Raji (cell line): Measurements from ENCODE around the gene GLCE.

Experiments used
- POLR2A ChIP-seq: IDR thresholded peaks from 2 replicates; pipeline ENCODE4 v1.6.1; 2011; ENCODE audit warnings: low read depth, low read length, control low read depth; ENCODE audit not compliant: insufficient read depth

GLCE gene

DNA sequence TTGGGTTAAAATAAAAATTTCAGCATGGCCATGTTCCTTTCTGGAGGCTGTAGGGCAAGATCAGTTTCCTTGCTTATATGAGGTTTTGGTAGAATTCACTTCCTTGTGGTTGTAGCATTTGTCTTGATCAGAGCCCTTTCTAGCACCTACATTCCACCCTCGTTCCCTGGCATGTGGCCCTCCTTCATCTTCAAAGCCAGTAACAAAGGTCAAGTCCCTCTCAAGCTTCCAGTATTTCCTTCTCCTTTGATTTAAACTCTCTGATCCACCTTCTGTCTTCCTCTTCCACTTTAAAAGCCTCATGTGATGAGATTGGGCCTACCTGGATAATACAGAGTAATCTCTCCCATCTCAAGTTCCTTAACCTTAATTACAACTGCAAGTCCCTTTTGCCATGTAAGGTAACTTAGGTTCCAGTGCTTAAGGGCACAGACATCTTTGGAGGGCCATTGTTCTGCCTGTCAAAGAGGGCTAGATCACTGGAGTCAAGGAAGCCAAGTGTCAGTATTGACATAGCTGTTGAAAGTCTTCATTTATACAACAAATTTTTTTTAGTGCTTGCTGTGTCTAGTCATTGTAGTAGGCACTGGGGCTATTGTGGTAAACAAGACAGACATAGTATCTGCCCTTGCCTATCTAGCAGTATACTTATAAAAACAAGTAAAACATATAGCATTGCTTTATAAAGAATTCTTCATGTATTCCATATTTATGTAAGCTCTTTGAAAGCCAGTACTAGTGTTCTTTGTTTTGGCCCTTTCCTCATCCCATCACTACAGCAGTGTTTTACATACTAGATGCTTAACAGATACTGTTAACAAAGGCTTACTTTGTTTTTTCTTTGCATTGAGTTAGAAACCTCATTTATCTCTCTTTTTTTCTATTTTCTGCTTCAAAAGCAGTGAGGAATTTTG, 40.7 kb downstream of the GLCE start:
- TF ChIP-seq POLR2A, result no peak

DNA sequence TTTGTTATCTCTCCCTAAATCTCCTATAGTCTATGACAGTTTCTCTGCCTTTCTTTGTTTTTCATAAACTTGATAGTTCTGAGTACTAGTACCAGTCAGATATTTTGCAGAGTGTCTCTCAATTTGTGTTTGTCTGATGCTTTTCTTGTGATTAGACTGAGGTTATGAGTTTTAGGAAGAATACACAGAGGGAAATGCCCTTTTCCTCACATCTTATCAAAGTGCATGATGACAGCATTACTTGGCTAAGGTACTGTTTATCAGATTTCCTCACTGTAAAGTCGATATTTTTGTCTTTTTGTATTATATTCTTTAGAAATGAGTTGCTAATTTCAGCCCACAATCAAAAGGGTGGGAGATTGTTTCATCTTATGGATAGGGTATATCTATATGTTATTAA, 45.6 kb downstream of the GLCE start:
- TF ChIP-seq POLR2A, result no peak

DNA sequence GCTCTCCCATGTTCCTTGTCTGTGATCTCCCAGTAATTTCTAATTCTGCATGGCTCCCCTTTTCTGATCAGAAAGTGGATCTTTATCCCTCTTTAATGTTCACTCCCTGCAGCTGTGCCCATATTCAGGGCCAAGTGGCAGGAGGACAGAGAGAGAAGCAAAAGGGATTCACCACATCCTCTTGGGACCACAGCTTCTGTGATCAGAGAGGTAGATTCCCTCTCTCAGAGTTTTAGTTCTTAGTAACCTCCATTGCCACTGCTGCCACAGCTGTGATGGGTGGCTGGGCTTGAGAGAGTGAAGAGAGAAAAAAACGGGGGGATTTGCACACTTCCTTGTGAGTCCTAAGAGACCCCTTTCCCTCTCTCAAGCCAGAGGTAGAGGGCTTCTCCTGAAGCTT, 49.2 kb downstream of the GLCE start:
- TF ChIP-seq POLR2A, result no peak

DNA sequence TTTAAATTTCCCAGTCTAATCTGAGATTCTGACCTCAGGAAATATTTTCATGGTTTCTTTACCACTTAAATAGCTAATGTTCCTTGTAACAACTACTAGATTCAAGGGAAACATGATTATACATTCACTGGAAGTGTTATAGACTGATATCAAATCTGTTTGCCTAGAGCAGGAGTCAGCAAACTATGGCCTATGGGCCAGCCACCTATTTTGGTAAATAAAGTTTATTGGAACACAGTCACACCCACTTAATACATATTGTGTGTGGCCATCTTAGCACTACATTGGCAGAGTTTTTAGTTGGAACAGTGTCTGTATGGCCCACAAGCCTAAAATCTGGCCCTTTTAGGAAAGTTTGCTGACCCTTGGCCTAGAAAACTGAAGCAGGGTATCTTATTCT, 50.1 kb downstream of the GLCE start:
- no peak for TF ChIP-seq POLR2A

DNA sequence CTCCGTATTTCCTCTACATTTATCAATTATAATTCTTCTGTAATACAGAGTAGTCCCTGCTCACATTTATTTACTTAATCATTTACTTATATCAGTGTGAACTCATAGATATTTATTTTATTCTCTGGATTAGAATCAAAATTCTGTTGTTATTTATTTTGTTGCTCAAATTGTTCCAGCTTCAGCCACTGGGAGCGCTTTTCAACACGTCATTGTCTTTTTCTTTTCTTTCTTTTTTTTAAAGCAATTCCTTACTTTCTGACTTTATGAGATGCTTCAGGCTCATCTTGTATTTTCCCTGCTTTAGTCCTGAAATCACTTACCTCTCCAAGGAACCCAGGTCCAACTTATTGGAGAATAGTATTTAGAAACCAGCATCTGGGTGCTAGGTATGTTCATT, 53.4 kb downstream of the GLCE start:
- no peak for TF ChIP-seq POLR2A

DNA sequence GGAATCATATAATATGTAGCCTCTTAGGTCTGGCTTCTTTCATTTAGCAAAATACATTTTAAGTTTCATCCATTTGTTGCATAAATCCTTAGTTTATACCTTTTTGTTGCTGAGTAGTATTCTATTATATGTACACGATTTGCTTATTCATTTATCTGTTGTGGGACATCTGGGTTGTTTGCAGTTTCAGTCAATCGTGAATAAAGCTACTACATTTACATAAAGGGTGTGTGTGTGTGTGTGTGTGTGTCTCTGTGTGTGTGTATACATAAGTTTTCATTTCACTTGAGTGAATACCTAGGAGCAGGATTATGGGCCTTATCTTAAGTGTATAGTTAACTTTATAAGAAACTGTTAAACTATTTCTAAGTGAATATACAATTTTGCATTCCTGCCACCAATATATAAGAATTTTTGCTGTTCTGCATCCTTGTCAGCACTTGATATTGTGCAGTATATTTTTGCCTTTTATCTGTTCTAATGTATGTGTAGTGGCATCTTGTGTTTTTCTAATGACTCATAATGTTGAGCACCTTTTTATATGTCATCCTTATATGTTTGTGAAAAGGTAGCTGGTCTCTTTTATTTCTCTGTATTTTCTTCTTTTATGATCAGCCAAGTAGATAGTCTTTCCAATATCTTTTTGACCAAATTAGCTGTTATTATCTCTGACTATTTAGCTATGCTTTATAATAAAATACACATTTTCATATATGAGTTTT, 55.0 kb downstream of the GLCE start:
- TF ChIP-seq POLR2A, result no peak

DNA sequence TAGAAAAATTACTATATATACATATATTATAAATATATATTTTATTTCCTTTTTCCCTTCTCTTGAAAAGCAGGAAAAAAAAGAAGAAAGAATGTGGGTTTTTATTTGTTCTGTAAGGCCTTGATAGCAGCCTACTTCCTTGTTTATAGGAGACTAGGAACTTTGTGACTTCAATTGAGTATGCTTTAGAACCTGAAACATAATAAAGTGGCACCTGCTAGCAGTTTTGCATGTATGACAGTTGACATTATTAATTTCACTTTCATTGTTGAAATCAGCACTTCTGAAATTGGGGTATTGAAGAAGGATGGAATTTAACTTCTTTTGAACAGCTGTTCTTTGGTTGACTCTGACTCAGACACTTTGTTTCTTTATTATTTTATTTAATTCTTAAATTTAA, 56.9 kb downstream of the GLCE start:
- TF ChIP-seq POLR2A, result no peak

DNA sequence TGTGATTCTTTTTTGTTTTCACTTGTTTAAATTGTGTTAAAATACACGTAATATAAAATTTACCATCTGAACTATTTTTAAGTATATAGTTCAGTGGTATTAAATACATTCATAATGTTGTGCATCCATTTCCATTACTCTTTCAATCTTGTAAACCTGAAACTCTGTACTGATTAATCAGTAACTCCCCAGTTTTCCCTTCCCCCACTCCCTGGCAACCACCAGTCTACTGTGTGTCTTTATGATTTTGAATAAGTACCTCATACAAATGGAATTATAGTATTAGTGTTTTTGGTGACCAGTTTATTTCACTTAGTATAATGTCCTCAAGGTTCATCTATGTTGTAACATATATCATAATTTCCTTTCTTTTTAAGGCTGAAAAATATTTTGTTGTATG, 59.3 kb downstream of the GLCE start:
- no peak for TF ChIP-seq POLR2A

DNA sequence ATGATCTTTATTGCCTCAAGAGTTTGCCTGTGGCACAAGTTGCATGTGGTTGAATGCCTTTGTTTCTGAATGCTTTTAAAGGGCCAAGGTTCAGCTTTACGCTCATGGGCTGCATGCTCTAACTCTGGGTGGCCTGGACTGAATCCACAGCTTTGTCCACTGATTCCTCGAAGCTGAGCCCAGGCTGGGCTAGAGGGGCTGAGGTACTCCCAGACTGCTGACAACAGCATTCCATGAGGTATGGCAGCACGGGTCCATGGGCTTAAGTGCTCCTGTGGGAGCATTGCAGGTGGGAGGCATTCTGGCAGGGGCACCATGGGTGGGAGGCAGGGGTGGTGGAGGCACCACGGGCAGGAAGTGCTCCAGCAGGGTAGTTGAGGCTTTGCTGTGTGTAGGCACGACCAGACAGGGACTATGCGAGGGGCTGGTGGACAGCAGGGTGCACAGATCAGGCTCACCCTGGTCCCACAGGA, 61.6 kb downstream of the GLCE start:
- no peak for TF ChIP-seq POLR2A

DNA sequence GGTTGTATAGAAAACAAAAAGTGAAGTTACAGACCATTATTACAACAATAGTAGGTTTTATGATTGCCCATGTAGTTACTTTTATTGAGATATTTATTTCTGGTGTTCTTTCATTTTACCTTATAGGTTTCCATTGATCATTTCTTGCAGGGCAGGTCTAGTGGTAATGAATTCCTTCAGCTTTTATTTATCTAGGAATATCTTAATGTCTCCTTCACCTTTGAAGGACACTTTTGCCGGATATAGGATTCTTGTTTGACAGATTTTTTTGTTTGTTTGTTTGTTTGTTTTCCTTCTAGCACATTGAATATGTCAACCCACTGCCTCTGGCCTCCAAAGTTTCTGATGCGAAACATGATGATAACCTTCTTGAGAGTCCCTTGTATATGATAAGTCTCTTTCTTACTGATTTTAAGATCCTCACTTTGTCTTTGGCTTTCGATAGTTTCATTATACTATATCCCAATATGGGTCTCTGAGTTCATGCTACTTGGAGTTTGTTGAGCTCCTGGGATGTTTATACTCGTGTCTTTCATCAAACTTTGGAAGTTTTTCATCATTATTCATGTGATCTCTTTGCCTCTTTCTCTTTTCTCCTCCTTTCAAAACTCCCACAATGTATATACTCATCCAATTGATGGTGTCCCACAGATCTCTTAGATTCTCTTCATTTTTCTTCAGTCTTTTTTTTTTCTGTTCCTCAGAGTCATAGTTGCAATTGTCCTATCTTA, 62.8 kb downstream of the GLCE start:
- no peak for TF ChIP-seq POLR2A

DNA sequence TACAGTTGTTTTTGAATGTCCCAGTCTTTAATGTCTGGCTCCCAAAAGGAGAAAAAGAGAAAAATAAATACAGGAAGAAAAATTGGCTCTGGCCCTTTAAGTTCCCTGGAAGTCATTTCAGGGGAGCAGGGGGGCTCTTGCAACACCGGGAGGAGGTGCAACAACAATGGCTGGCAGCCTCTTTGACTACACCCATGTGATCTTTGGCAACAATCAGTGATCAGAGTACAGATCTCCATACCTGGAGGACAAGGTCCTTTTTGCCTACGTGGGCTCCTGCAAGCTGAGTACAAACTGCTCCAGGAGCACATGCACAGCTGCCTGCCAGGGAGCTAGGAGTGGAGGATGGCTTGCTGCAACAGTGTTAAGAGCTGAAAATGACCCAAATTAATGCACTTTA, 63.9 kb downstream of the GLCE start:
- no peak for TF ChIP-seq POLR2A

DNA sequence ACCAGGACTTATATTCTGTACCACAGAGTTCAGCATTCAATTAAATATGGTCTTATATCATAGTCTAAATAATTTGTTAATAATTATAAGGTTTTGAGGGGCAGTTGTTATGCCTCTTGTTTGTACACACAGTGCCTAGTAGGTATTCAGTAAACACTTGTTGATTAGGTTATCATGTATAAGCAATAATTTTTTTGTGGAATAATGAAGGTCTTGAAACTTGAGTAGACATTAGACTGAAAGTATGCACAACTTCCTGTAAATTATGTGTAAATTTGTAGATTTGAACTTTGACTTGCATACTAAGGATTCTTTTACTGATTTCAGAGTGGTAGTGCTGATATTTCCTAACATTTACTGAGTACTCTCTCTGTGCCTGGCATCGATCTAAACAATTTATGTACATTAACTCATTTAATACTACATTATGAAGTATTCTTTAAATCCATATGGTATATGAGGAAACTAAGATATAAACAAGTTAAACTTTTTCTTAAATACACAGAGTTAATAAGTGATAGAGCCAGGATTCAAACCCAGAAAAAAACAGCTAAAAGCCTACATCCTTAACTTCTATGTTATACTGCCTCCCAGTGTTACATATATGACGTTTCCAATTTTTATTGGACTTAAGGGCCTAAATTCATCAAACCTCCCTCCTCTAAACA, 65.1 kb downstream of the GLCE start:
- TF ChIP-seq POLR2A, result no peak

DNA sequence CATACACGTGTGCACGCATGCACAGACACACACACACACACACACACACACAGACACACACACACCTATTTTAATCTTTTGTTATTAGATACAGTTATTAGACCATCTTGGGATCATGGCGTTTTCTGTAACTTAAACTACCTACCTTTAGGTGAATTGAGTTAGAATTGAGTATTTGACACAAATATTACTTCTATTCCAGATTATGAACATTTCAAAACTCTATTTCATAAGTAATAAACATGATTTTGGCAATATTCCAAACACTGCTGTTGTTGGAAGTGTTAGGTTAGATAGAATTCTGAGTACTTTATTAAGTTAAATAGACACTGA, 65.6 kb downstream of the GLCE start:
- no peak for TF ChIP-seq POLR2A

DNA sequence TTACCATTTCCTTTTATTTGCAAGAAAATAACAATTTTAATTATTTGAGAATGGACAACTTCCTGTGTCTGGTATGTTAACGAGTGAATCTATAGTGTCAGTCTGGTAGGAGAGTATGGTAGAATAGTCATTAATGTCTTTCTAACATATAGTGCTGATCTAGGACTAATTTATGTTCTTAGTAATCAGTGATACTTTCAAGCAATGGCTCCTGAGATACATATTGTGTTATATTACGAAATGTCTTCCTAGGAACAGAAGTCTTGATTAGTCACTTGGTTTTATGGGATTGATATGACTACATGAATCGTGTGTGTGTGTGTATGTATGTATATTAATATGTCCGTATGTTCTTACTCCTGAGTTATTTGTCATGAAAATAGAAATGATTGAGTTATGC, 71.7 kb downstream of the GLCE start:
- no peak for TF ChIP-seq POLR2A

DNA sequence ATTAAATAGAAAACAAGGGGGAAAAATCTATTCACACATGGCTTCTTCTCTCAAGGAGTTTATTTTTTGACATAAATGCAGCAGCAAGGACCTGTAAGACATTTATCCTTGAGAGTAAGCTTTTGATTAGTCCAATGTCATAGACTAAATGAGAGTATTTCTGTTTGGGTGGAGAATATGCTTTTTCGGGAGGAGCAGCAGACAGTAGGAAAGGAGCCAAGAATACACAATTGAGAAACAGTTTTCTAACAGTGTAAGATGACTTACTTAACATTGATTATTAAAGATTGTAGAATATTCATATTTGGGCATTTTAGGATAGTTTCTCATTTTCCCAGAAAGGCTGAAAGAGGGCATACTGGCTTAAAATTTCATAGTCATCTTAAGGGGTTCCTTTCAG, 72.3 kb downstream of the GLCE start:
- TF ChIP-seq POLR2A, result no peak
